LNCAP (cell line): ENCODE results near the gene SH3BP5L.

Experiments
- TF ChIP-seq, protein P1 (sequence below): fragments of 450-650 bp; IDR thresholded peaks from 2 replicates; pipeline ENCODE4 v1.5.1; 2017; ENCODE audit warnings: mild to moderate bottlenecking

SH3BP5L gene

DNA sequence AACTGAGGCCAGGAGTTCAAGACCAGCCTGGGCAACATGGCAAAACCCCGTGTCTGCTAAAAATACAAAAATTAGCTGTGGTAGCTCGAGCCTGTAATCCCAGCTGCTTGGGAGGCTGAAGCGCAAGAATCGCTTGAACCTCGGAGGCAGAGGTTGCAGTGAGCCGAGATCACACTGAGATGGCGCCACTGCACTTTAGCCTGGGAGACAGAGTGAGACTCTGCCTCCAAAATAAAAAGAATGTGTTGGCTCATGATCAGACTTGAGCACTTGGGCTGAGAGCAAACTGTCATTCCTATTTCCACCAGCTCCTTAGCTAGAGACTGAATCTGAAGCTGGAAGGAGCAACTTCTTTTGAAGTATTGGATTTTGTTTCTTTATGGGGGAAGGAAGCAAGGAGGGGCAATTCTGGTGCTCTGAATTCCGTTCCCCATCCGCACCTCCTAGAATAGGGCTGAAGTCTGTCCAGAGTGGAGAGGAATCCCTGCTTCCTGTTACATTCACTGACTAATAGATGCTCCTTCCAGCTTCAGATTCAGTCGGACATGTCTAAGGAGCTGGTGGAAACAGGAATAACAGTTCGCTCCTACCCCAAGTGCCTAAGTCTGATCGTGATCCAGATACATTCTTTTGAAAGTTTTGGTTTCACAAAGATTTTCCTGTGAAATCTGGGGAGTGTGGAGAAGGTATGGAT, 16.1 kb upstream of the SH3BP5L start:
- TF ChIP-seq, protein P1, sequence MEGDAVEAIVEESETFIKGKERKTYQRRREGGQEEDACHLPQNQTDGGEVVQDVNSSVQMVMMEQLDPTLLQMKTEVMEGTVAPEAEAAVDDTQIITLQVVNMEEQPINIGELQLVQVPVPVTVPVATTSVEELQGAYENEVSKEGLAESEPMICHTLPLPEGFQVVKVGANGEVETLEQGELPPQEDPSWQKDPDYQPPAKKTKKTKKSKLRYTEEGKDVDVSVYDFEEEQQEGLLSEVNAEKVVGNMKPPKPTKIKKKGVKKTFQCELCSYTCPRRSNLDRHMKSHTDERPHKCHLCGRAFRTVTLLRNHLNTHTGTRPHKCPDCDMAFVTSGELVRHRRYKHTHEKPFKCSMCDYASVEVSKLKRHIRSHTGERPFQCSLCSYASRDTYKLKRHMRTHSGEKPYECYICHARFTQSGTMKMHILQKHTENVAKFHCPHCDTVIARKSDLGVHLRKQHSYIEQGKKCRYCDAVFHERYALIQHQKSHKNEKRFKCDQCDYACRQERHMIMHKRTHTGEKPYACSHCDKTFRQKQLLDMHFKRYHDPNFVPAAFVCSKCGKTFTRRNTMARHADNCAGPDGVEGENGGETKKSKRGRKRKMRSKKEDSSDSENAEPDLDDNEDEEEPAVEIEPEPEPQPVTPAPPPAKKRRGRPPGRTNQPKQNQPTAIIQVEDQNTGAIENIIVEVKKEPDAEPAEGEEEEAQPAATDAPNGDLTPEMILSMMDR, result peak; percentile 55

DNA sequence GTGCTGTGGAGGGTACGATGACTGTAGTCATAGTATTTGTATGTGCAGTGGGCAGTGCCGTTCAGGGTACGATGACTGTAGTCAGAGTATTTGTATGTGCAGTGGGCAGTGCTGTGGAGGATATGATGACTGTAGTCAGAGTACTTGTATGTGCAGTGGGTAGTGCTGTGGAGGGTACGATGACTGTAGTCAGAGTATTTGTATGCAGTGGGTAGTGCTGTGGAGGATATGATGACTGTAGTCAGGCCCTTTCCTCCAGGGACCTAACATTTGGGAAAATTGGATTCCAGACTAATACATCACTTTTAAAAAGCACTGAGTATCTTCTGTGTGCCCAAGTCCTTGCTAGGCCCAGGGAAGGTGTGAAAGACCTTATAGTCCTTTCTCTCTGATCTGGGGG, 15.2 kb upstream of the SH3BP5L start:
- TF ChIP-seq, protein P1, result no peak

DNA sequence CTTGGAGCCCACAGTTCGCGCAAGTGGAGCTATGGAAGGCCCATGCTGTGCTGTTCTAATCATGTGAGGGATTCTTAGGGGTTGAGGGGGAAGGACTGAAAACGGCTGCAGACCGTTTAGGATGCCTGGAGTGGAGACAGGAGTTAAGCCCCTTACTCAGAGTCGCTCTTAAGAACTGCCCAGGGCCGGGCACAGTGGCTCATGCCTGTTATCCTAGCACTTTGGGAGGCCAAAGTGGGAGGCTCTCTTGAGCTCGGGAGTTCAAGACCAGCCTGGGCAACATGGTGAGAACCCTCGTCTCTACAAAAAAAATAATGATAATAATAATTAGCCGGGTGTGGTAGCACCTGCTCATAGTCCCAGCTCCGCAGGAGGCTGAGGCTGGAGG, 13.4 kb upstream of the SH3BP5L start:
- TF ChIP-seq, protein P1, result no peak

DNA sequence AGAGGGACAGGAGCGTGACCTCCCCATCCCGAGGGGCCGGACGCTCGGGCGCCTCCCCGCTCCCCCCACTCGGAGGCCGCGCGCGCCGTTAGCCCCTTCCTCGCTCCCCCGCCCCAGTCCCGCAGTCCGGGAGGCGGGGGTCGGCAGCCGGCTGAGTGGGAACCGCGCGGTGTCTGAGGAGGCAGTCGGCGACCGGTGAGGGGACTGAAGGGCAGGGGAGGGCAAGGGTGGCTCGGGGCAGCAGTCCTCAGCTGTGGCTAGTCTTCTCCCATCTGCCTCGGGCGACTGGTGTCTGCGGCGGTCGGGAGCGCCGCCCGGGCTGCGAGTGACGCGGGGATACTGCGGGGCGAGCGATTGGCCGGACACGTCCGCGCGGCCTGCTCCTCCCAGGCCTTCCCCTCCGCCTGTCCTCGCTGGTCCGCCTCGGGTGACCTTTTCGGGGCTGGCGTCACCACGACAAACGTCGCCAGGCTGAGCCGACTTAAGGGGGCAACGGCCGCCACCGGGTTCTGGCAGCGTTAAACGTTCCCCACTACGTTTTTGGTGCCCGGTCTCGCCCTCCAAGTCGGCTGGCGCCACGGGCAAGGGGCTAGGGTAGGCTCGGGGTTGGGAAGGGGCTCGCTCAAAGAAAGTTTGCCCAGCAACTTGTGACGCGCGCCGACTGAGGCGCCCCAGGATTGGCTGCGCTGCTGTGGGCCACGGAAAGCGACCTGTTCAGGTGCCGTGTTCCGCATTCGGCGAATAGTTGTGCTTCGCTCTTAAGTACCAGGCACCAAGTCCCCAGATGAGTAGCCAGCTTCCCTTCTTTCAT, 12.8 kb upstream of the SH3BP5L start:
- TF ChIP-seq, protein P1, result no peak

DNA sequence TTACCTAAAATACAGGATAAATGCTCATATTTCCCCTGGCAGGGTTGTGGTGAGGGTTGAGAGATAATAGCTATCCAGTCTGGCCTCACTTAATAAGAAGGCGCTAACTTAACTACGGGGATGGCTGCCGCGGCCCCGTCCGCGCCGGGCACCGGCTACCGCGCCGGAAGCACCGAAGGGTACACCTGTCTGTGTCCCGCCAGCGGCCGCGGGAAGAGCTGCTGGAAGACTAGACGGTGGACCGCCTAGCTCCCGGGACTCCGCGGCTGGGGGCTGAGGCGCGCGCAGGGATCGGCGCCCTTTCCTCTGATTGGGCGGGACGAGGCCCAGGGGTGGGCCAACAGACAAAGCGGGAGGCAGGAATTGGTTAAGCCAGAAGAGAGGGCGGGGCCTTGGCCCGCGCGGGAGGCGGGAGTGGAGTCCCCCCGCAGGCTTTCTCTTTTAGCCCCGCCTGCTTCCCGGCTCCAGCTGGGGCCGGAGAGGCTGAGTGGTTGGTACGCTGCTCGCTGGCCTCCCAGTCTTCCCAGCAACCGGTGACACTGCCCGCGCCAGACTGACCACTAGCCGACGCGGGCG, 12.2 kb upstream of the SH3BP5L start, which contains the start of gene ZNF672:
Gene ZNF672, plus strand, starts transcription at position 444 of the 576 bp plus-strand sequence. CDS start 9,051 bp downstream, outside the sequence.
- TF ChIP-seq, protein P1, result no peak

DNA sequence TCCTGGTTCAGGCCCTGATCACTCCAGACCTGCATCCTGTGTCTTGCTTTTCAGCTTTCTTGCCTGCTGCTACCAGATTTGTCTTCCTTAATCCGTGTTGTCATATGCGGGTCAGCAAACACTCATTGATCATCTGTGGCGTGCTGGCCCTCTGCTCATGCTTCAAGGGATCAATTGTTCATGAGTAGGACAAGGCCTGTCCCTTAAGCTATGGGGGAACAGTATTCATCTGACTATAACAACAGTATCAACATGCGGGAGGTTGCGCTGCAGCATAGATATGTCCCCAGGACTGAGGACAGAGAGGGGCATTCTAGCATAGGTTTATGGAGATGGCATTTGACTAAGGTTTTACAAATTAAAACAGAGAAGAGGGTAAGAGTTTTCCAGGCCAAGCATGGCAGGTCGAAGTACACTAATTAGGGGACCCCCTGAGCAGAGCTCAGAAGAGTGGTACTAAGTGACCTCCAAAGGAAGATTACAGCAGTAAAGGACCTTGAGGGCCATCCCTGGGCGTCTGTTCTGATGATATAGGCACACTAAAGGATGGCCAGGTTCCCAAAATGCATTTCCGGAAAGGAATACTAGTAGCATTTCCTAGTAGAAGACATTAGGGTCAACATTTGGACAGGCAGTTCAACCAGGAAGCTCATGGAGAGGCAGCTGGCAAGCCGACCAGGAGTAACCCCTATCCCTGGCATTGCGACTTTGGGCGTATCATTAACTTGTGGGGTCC, 11.5 kb upstream of the SH3BP5L start:
- TF ChIP-seq, protein P1, result no peak

DNA sequence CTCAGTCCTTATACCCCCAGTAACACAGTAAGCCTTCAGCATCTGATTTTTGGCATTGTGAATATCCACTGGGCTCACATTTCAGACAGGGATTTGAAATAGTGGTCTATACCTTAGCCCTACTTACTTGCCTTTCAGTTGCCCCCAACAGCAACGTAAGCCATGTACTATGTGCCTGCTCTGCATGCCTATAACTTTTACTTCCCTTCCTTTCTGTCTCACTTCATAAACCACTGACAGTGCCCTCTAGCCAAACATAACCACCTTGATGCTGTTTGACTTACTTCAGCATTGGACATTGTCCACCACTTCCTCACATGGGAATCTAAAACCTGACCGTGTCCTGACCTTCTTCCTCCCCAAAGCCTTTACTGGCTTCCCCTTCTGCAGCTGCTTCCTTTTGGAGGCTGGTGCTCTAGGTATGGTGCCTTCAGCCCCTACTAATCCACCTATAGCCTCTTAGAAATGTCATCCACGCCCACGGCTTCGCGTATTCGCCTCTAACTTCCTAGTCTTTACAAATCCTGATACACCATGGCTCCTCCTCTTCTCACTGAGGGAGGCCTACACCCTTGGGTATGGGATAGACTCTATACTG, 8.7 kb upstream of the SH3BP5L start:
- TF ChIP-seq, protein P1, result no peak
